H1 (cell line): ENCODE data around the gene CUL4B.

Experiments used
- POLR2A ChIP-seq, 2 experiments: IDR thresholded peaks; 1 replicate in 1 of 2; 2 replicates in 1 of 2; pipeline ENCODE4 v1.6.1; 2011; ENCODE audit warnings: low read depth in 2 of 2, low read length in 2 of 2, mild to moderate bottlenecking in 2 of 2; ENCODE audit errors: control extremely low read depth in 1 of 2
- SAP30 ChIP-seq: fragments of 300-600 bp; sonication (generic); IDR thresholded peaks from 2 replicates; pipeline ENCODE4 v1.7.1; 2012; ENCODE audit warnings: low read length, moderate library complexity, mild to moderate bottlenecking, inconsistent platforms; ENCODE audit not compliant: insufficient read depth, insufficient replicate concordance
- TBP ChIP-seq: IDR thresholded peaks from 2 replicates; pipeline ENCODE4 v1.6.1; 2011; ENCODE audit warnings: low read depth, low read length, improper control_type of control experiment
- YY1 ChIP-seq: IDR thresholded peaks from 2 replicates; pipeline ENCODE4 v1.6.1; 2011; ENCODE audit warnings: low read depth, mild to moderate bottlenecking, low read length
- TF ChIP-seq, protein P1 (sequence below), 3 experiments: IDR thresholded peaks; 1 replicate in 2 of 3; 2 replicates in 1 of 3; pipeline versions ENCODE4 v1.5.1 to v1.6.1; 2011; ENCODE audit warnings: low read length in 3 of 3, mild to moderate bottlenecking in 3 of 3, inconsistent platforms in 2 of 3, low read depth in 1 of 3, moderate library complexity in 1 of 3; ENCODE audit not compliant: insufficient read depth in 1 of 3; ENCODE audit errors: control extremely low read depth in 1 of 3

GRCh38 chrX:120566817-120567216 is 6.1 kb upstream of the CUL4B start:
- TF ChIP-seq YY1 (no peak), TBP (no peak), POLR2A (IDR thresholded peaks at IDR 0.05; ENCODE audit: control extremely low read depth in 1 of 2, low read depth in 2 of 2, low read length in 2 of 2) (no peak), SAP30 (no peak)
- TF ChIP-seq, protein P1, sequence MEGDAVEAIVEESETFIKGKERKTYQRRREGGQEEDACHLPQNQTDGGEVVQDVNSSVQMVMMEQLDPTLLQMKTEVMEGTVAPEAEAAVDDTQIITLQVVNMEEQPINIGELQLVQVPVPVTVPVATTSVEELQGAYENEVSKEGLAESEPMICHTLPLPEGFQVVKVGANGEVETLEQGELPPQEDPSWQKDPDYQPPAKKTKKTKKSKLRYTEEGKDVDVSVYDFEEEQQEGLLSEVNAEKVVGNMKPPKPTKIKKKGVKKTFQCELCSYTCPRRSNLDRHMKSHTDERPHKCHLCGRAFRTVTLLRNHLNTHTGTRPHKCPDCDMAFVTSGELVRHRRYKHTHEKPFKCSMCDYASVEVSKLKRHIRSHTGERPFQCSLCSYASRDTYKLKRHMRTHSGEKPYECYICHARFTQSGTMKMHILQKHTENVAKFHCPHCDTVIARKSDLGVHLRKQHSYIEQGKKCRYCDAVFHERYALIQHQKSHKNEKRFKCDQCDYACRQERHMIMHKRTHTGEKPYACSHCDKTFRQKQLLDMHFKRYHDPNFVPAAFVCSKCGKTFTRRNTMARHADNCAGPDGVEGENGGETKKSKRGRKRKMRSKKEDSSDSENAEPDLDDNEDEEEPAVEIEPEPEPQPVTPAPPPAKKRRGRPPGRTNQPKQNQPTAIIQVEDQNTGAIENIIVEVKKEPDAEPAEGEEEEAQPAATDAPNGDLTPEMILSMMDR (IDR thresholded peaks at IDR 0.05; ENCODE audit: control extremely low read depth in 1 of 3, insufficient read depth in 1 of 3, low read depth in 1 of 3, low read length in 3 of 3) = no peak
